ENCODE measurements around the gene RAPGEF3. TPM values are rescaled to one million over a fixed set of nuclear protein-coding genes. Genes with fewer than 3 reads are reported as not detected.
A peak's percentile ranks its signal among the peaks of the same experiment; 100 is the strongest.

Gene RAPGEF3
- total RNA-seq, 1 donor from 2014 or later, result 0.58 TPM

- no peaks in the 10 kb centered on the region for H3K79me2 ChIP-seq (ENCODE audit: low read depth)
- H3K27me3 ChIP-seq, result peaks cover 14% of the 10 kb centered on the region
- no peaks in the 10 kb centered on the region for H3K9me3 Mint-ChIP-seq
- no peak overlapping the region for H3K27ac ChIP-seq
- peak; percentile 48 for DNase-seq (ENCODE audit: low spot score)
- H4K20me1 ChIP-seq (ENCODE audit: low read depth), result no peaks in the 10 kb centered on the region
- H3K27me3 Mint-ChIP-seq (ENCODE audit: insufficient read depth, low read depth), result peaks cover 11% of the 10 kb centered on the region
- H3K4me1 Mint-ChIP-seq, result peaks cover 39% of the 10 kb centered on the region
- peak overlapping the region; percentile 38 for H3K4me2 ChIP-seq
- peak overlapping the region; percentile 67 for H3K27ac Mint-ChIP-seq
- no peaks in the 10 kb centered on the region for H3K36me3 ChIP-seq
- H3K4me1 ChIP-seq, result peaks cover 27% of the 10 kb centered on the region
- H3K4me3 Mint-ChIP-seq, result peak overlapping the region; percentile 33
- no peak overlapping the region for H2AFZ ChIP-seq (replicated peaks)
- H3K9me3 ChIP-seq (ENCODE audit: low read depth), result no peaks in the 10 kb centered on the region
- no peaks in the 10 kb centered on the region for H3K36me3 Mint-ChIP-seq
- TF ChIP-seq, protein P1, sequence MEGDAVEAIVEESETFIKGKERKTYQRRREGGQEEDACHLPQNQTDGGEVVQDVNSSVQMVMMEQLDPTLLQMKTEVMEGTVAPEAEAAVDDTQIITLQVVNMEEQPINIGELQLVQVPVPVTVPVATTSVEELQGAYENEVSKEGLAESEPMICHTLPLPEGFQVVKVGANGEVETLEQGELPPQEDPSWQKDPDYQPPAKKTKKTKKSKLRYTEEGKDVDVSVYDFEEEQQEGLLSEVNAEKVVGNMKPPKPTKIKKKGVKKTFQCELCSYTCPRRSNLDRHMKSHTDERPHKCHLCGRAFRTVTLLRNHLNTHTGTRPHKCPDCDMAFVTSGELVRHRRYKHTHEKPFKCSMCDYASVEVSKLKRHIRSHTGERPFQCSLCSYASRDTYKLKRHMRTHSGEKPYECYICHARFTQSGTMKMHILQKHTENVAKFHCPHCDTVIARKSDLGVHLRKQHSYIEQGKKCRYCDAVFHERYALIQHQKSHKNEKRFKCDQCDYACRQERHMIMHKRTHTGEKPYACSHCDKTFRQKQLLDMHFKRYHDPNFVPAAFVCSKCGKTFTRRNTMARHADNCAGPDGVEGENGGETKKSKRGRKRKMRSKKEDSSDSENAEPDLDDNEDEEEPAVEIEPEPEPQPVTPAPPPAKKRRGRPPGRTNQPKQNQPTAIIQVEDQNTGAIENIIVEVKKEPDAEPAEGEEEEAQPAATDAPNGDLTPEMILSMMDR (IDR thresholded peaks at IDR 0.05), result no peak
- TF ChIP-seq EZH2phosphoT487 (IDR thresholded peaks at IDR 0.05) (no peak), EZH2 (IDR thresholded peaks at IDR 0.05) (no peak)
- no peak overlapping the region for H3K9ac ChIP-seq
- H3F3A ChIP-seq (ENCODE audit: low read depth), result peaks cover 16% of the 10 kb centered on the region
- no peak overlapping the region for H3K4me3 ChIP-seq
Observed at GRCh38 chr12:47757364-47757839, 1.3 kb downstream of the RAPGEF3 start.

- Histone ChIP-seq H4K20me1 (ENCODE audit: low read depth) (no peaks in the 10 kb centered on the region), H3K4me1 (peaks cover 27% of the 10 kb centered on the region), H2AFZ (replicated peaks) (no peak overlapping the region), H3K9ac (no peak overlapping the region), H3K79me2 (ENCODE audit: low read depth) (no peaks in the 10 kb centered on the region), H3K36me3 (no peaks in the 10 kb centered on the region), H3K9me3 (ENCODE audit: low read depth) (no peaks in the 10 kb centered on the region), H3K27me3 (peaks cover 14% of the 10 kb centered on the region), H3K4me2 (no peak overlapping the region), H3F3A (ENCODE audit: low read depth) (peaks cover 16% of the 10 kb centered on the region), H3K27ac (no peak overlapping the region), H3K4me3 (no peak overlapping the region)
- peak overlapping the region; percentile 36 for H3K4me3 Mint-ChIP-seq
- peaks cover 11% of the 10 kb centered on the region for H3K27me3 Mint-ChIP-seq (ENCODE audit: insufficient read depth, low read depth)
- DNase-seq (ENCODE audit: low spot score), result no peak
- TF ChIP-seq EZH2phosphoT487 (IDR thresholded peaks at IDR 0.05) (no peak), EZH2 (IDR thresholded peaks at IDR 0.05) (no peak)
- TF ChIP-seq, protein P1 (IDR thresholded peaks at IDR 0.05), result no peak
- no peaks in the 10 kb centered on the region for H3K36me3 Mint-ChIP-seq
- H3K9me3 Mint-ChIP-seq, result no peaks in the 10 kb centered on the region
- H3K4me1 Mint-ChIP-seq, result peaks cover 39% of the 10 kb centered on the region
- peak overlapping the region; percentile 53 for H3K27ac Mint-ChIP-seq
Observed at GRCh38 chr12:47755655-47756562, 2.8 kb downstream of the RAPGEF3 start.

- Mint-ChIP-seq H3K4me1 (peaks cover 39% of the 10 kb centered on the region), H3K36me3 (no peaks in the 10 kb centered on the region), H3K27me3 (ENCODE audit: insufficient read depth, low read depth) (peaks cover 13% of the 10 kb centered on the region), H3K27ac (no peak overlapping the region), H3K9me3 (no peaks in the 10 kb centered on the region), H3K4me3 (no peak overlapping the region)
- H3K4me2 ChIP-seq, result no peak overlapping the region
- no peak for DNase-seq (ENCODE audit: low spot score)
- H3K4me3 ChIP-seq, result no peak overlapping the region
- H3K36me3 ChIP-seq, result no peaks in the 10 kb centered on the region
- no peak overlapping the region for H3K27ac ChIP-seq
- H3K9ac ChIP-seq, result no peak overlapping the region
- no peaks in the 10 kb centered on the region for H3K9me3 ChIP-seq (ENCODE audit: low read depth)
- TF ChIP-seq, protein P1 (IDR thresholded peaks at IDR 0.05), result no peak
- TF ChIP-seq EZH2phosphoT487 (IDR thresholded peaks at IDR 0.05), result no peak
- TF ChIP-seq EZH2 (IDR thresholded peaks at IDR 0.05), result no peak
- peaks cover 27% of the 10 kb centered on the region for H3K4me1 ChIP-seq
- no peaks in the 10 kb centered on the region for H3K79me2 ChIP-seq (ENCODE audit: low read depth)
- H3K27me3 ChIP-seq, result peaks cover 8% of the 10 kb centered on the region
- H2AFZ ChIP-seq (replicated peaks), result no peak overlapping the region
- peaks cover 16% of the 10 kb centered on the region for H3F3A ChIP-seq (ENCODE audit: low read depth)
- H4K20me1 ChIP-seq (ENCODE audit: low read depth), result no peaks in the 10 kb centered on the region
Observed at GRCh38 chr12:47754881-47755280, 3.8 kb downstream of the RAPGEF3 start.
